ENCODE measurements around the gene GNPNAT1.

DNA sequence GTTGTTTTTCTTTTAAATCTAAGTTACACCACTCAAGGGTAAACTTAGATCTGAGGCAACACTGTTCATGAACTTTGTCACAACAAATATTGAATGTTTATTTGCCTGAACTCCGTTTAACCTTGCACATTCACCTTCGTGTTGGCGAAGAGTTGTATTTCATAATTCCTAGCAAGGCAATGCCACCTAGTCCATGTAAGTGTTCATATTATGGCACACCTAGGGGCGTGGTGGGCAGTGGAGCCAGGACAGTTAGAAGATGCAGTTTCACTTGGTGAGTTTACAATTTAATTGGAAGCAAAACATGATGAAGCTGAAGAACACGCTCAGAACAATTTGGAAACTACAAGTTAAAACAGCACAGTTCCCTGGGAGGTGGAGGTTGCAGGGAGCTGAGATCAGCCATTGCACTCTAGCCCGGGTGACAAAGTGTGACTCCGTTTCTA, 30.4 kb upstream of the GNPNAT1 start:
- TF ChIP-seq CTCF (IDR thresholded peaks at IDR 0.05) (no peak), POLR2AphosphoS5 (IDR thresholded peaks at IDR 0.05; ENCODE audit: insufficient read depth in 1 of 2, low read depth in 1 of 2) (no peak)
